Loucy (cell line): ENCODE measurements around the gene HIVEP2.
A peak's percentile ranks its signal among the peaks of the same experiment; 100 is the strongest.

ENCODE experiments used
- H2AFZ ChIP-seq: fragments of 200-600 bp; sonication (generic); 2 replicates; pipeline ENCODE4 v1.6.0; 2016; ENCODE audit warnings: antibody characterized with exemption, mild to moderate bottlenecking, low read length, moderate library complexity
- H3F3A ChIP-seq: fragments of 200-600 bp; 2 replicates; pipeline ENCODE4 v1.6.0; 2016; ENCODE audit warnings: antibody characterized with exemption, low read depth, mild to moderate bottlenecking
- H3K27me3 ChIP-seq: fragments of 200-600 bp; sonication (generic); 2 replicates; pipeline ENCODE4 v1.6.1; 2014; ENCODE audit warnings: low read length, mild to moderate bottlenecking; ENCODE audit not compliant: insufficient read depth, poor library complexity, severe bottlenecking
- H3K36me3 ChIP-seq: fragments of 200-600 bp; sonication (generic); 2 replicates; pipeline ENCODE4 v1.6.1; 2016; ENCODE audit warnings: low read length; ENCODE audit not compliant: insufficient read depth
- H3K4me1 ChIP-seq: fragments of 200-600 bp; sonication (generic); 2 replicates; pipeline ENCODE4 v1.5.1; 2014; ENCODE audit warnings: low read length, mild to moderate bottlenecking; ENCODE audit not compliant: insufficient read depth, poor library complexity, severe bottlenecking
- H3K4me2 ChIP-seq: fragments of 200-600 bp; sonication (generic); 2 replicates; pipeline ENCODE4 v1.6.0; 2014; ENCODE audit warnings: antibody characterized with exemption, low read length, low read depth, mild to moderate bottlenecking; ENCODE audit not compliant: poor library complexity, severe bottlenecking
- H3K4me3 ChIP-seq: fragments of 200-600 bp; sonication (generic); 2 replicates; pipeline ENCODE4 v1.5.1; 2014; ENCODE audit warnings: low read length, mild to moderate bottlenecking, mixed read lengths; ENCODE audit not compliant: poor library complexity, severe bottlenecking
- H3K79me2 ChIP-seq: fragments of 200-600 bp; sonication (generic); 2 replicates; pipeline ENCODE4 v1.6.1; 2014; ENCODE audit warnings: low read length; ENCODE audit not compliant: insufficient read depth
- H3K9ac ChIP-seq: fragments of 200-600 bp; sonication (generic); 2 replicates; pipeline ENCODE4 v1.6.0; 2014; ENCODE audit warnings: mild to moderate bottlenecking, low read depth, low read length, moderate library complexity; ENCODE audit not compliant: poor library complexity, severe bottlenecking
- H3K9me2 ChIP-seq: fragments of 200-600 bp; sonication (generic); replicated peaks from 2 replicates; pipeline ENCODE4 v1.6.1; 2016; ENCODE audit warnings: low read depth, low read length, mixed read lengths
- H3K9me3 ChIP-seq: fragments of 200-600 bp; sonication (generic); 2 replicates; pipeline ENCODE4 v1.6.1; 2014; ENCODE audit warnings: mild to moderate bottlenecking, antibody characterized with exemption, low read length, low read depth; ENCODE audit not compliant: insufficient read depth
- H4K20me1 ChIP-seq: fragments of 200-600 bp; sonication (generic); 2 replicates; pipeline ENCODE4 v1.6.0; 2014; ENCODE audit warnings: antibody characterized with exemption, low read length, mild to moderate bottlenecking; ENCODE audit not compliant: insufficient read depth, poor library complexity, severe bottlenecking
- EZH2phosphoT487 ChIP-seq: fragments of 200-600 bp; IDR thresholded peaks from 2 replicates; pipeline ENCODE4 v1.6.1; 2018; ENCODE audit warnings: antibody characterized with exemption, mild to moderate bottlenecking, moderate library complexity, borderline replicate concordance
- TF ChIP-seq, protein P1 (sequence below): fragments of 200-600 bp; sonication (generic); conservative IDR thresholded peaks from 2 replicates; pipeline ENCODE4 v1.5.1; 2014; ENCODE audit warnings: mild to moderate bottlenecking, antibody characterized with exemption, low read length

Gene HIVEP2, protein sequence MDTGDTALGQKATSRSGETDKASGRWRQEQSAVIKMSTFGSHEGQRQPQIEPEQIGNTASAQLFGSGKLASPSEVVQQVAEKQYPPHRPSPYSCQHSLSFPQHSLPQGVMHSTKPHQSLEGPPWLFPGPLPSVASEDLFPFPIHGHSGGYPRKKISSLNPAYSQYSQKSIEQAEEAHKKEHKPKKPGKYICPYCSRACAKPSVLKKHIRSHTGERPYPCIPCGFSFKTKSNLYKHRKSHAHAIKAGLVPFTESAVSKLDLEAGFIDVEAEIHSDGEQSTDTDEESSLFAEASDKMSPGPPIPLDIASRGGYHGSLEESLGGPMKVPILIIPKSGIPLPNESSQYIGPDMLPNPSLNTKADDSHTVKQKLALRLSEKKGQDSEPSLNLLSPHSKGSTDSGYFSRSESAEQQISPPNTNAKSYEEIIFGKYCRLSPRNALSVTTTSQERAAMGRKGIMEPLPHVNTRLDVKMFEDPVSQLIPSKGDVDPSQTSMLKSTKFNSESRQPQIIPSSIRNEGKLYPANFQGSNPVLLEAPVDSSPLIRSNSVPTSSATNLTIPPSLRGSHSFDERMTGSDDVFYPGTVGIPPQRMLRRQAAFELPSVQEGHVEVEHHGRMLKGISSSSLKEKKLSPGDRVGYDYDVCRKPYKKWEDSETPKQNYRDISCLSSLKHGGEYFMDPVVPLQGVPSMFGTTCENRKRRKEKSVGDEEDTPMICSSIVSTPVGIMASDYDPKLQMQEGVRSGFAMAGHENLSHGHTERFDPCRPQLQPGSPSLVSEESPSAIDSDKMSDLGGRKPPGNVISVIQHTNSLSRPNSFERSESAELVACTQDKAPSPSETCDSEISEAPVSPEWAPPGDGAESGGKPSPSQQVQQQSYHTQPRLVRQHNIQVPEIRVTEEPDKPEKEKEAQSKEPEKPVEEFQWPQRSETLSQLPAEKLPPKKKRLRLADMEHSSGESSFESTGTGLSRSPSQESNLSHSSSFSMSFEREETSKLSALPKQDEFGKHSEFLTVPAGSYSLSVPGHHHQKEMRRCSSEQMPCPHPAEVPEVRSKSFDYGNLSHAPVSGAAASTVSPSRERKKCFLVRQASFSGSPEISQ (N-terminal part only)

DNA sequence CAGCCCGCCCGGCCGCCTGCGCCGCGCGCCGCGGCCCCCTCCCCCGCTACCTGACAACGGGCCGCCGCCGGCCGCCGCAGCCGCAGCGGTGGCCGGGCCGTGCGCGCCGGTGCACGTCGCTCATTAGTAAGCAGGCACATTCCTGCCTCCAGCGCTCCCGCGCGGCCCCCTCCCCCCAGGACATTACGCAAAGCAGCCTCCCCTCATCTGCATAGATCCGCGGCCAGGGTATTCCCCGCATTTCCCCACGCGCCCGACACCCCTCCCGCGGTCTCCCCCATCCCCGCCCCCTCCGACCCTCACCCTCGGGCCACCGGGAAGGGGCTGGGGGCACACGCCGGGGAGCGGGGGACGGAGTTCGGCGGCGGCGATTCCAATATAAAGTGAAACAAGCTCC lies at the start of gene HIVEP2:
TSS of gene HIVEP2 (minus strand) at position 128 of the 397 bp plus-strand sequence. CDS start 170,438 bp downstream, outside the sequence.
- peaks cover 12% of the 10 kb centered on the region for H3F3A ChIP-seq
- H3K9me3 ChIP-seq: no peaks in the 10 kb centered on the region
- H2AFZ ChIP-seq: peak within 1 kb of the TSS; percentile 100
- H3K36me3 ChIP-seq: no peaks in the 10 kb centered on the region
- no peaks in the 10 kb centered on the region for H3K27me3 ChIP-seq
- TF ChIP-seq, protein P1, sequence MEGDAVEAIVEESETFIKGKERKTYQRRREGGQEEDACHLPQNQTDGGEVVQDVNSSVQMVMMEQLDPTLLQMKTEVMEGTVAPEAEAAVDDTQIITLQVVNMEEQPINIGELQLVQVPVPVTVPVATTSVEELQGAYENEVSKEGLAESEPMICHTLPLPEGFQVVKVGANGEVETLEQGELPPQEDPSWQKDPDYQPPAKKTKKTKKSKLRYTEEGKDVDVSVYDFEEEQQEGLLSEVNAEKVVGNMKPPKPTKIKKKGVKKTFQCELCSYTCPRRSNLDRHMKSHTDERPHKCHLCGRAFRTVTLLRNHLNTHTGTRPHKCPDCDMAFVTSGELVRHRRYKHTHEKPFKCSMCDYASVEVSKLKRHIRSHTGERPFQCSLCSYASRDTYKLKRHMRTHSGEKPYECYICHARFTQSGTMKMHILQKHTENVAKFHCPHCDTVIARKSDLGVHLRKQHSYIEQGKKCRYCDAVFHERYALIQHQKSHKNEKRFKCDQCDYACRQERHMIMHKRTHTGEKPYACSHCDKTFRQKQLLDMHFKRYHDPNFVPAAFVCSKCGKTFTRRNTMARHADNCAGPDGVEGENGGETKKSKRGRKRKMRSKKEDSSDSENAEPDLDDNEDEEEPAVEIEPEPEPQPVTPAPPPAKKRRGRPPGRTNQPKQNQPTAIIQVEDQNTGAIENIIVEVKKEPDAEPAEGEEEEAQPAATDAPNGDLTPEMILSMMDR: no peak
- no peak for TF ChIP-seq EZH2phosphoT487
- peaks cover 29% of the 10 kb centered on the region for H4K20me1 ChIP-seq
- H3K79me2 ChIP-seq: peaks cover 53% of the 10 kb centered on the region
- H3K4me2 ChIP-seq: peak within 1 kb of the TSS; percentile 98
- H3K4me1 ChIP-seq: peaks cover 46% of the 10 kb centered on the region
- no peaks in the 10 kb centered on the region for H3K9me2 ChIP-seq
- H3K4me3 ChIP-seq: peak within 1 kb of the TSS; percentile 83
- peak within 1 kb of the TSS; percentile 91 for H3K9ac ChIP-seq

DNA sequence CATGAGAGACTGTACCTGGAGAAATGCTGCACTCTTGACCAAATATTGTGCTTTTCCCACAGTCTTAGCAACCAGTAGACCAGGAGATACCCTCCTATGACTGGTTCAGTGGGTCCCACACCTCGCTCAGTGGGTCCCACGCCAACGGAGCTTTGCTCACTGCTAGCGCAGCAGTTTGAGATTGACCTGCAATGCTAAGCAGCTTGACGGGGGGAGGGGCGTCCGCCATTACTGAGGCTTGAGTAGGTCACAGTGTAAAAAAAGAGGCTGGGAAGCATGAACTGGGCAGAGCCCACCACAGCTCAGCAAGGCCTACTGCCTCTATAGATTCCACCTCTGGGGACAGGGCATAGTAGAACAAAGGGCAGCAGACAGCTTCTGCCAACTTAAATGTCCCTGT lies 49.0 kb upstream of the HIVEP2 start:
- TF ChIP-seq, protein P1: no peak
- TF ChIP-seq EZH2phosphoT487: no peak
- H3K79me2 ChIP-seq: no peaks in the 10 kb centered on the region
- no peaks in the 10 kb centered on the region for H3F3A ChIP-seq
- no peak overlapping the region for H3K4me2 ChIP-seq
- H3K9ac ChIP-seq: no peak overlapping the region
- H4K20me1 ChIP-seq: no peaks in the 10 kb centered on the region
- H3K4me3 ChIP-seq: no peak overlapping the region
- H3K9me2 ChIP-seq: no peaks in the 10 kb centered on the region
- no peaks in the 10 kb centered on the region for H3K4me1 ChIP-seq
- no peak overlapping the region for H2AFZ ChIP-seq
- H3K36me3 ChIP-seq: no peaks in the 10 kb centered on the region
- no peaks in the 10 kb centered on the region for H3K27me3 ChIP-seq
- H3K9me3 ChIP-seq: no peaks in the 10 kb centered on the region

DNA sequence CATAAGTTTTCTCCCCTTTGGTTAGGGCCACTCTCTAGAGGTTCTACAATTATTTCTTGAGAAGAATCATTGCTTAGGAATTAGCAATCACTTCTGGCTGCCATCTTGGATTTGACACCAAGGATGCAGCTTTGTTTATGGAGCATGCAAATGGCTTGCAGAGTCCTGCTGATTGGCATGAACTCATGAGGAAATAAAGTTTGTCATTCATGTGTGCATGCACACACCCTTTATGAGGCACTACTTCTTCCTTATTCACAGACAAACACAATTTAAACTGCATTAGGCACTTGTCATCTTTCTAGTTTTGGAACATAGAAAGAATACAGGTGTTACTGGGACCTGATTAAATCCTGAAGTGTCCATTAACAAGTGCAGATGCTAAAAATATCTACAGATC lies 42.5 kb upstream of the HIVEP2 start:
- no peak overlapping the region for H3K9ac ChIP-seq
- no peaks in the 10 kb centered on the region for H3K4me1 ChIP-seq
- H3K9me3 ChIP-seq: no peaks in the 10 kb centered on the region; the same call in 1 of the 2 replicates
- TF ChIP-seq EZH2phosphoT487: no peak
- TF ChIP-seq, protein P1: no peak
- H4K20me1 ChIP-seq: no peaks in the 10 kb centered on the region
- no peaks in the 10 kb centered on the region for H3K9me2 ChIP-seq
- H2AFZ ChIP-seq: no peak overlapping the region
- no peaks in the 10 kb centered on the region for H3K36me3 ChIP-seq
- no peak overlapping the region for H3K4me3 ChIP-seq
- H3K27me3 ChIP-seq: no peaks in the 10 kb centered on the region
- no peaks in the 10 kb centered on the region for H3K79me2 ChIP-seq
- H3F3A ChIP-seq: no peaks in the 10 kb centered on the region
- H3K4me2 ChIP-seq: no peak overlapping the region
